H9 (cell line): ENCODE results near the gene UQCC3. TPM values are rescaled to one million over a fixed set of nuclear protein-coding genes. Genes with fewer than 3 reads are reported as not detected.

Source experiments
- DNase-seq: peaks from one replicate; pipeline ENCODE4 v3.0.0-alpha.2; 2017
- H2AFZ ChIP-seq: one replicate; pipeline ENCODE4 v1.6.1; 2013; ENCODE audit warnings: mild to moderate bottlenecking, low read length, control low read depth, moderate library complexity
- H2AK5ac ChIP-seq: 2 replicates; pipeline ENCODE4 v1.6.1; 2013; ENCODE audit warnings: low read length, control low read depth, mixed read lengths; ENCODE audit not compliant: insufficient read length
- H2BK120ac ChIP-seq: one replicate; pipeline ENCODE4 v1.6.1; 2013; ENCODE audit warnings: low read depth, mild to moderate bottlenecking, low read length, control low read depth, inconsistent platforms; ENCODE audit not compliant: poor library complexity, severe bottlenecking
- H2BK12ac ChIP-seq: 2 replicates; pipeline ENCODE4 v1.6.1; 2013; ENCODE audit warnings: low read length, control low read depth, mixed read lengths, low read depth; ENCODE audit not compliant: insufficient read length
- H2BK15ac ChIP-seq: 2 replicates; pipeline ENCODE4 v1.6.1; 2013; ENCODE audit warnings: low read depth, low read length, control low read depth
- H2BK20ac ChIP-seq: one replicate; pipeline ENCODE4 v1.6.1; 2013; ENCODE audit warnings: low read depth, mild to moderate bottlenecking, low read length, control low read depth, inconsistent platforms; ENCODE audit not compliant: poor library complexity, severe bottlenecking
- H2BK5ac ChIP-seq: 2 replicates; pipeline ENCODE4 v1.6.1; 2013; ENCODE audit warnings: low read length, control low read depth, mixed read lengths; ENCODE audit not compliant: insufficient read length
- H3K14ac ChIP-seq: 2 replicates; pipeline ENCODE4 v1.6.1; 2013; ENCODE audit warnings: low read length, control low read depth; ENCODE audit not compliant: insufficient read depth
- H3K18ac ChIP-seq: 2 replicates; pipeline ENCODE4 v1.6.1; 2013; ENCODE audit warnings: low read depth, mild to moderate bottlenecking, mixed read lengths, low read length, control low read depth; ENCODE audit not compliant: insufficient read length
- H3K23ac ChIP-seq: 2 replicates; pipeline ENCODE4 v1.6.1; 2013; ENCODE audit warnings: low read length, control low read depth, mixed read lengths, low read depth; ENCODE audit not compliant: insufficient read length
- H3K23me2 ChIP-seq: 2 replicates; pipeline ENCODE4 v1.6.1; 2013; ENCODE audit warnings: low read depth, mild to moderate bottlenecking, mixed read lengths, low read length, control low read depth; ENCODE audit not compliant: insufficient read length, poor library complexity, severe bottlenecking
- H3K27ac ChIP-seq: 2 replicates; pipeline ENCODE4 v1.5.1; 2013; ENCODE audit warnings: low read length, control low read depth, mixed read lengths, low read depth; ENCODE audit not compliant: insufficient read length
- H3K27me3 ChIP-seq: 2 replicates; pipeline ENCODE4 v1.6.1; 2013; ENCODE audit warnings: low read length, control low read depth, inconsistent platforms; ENCODE audit not compliant: insufficient read depth
- H3K4ac ChIP-seq: 2 replicates; pipeline ENCODE4 v1.6.1; 2013; ENCODE audit warnings: low read depth, mild to moderate bottlenecking, control low read depth, inconsistent platforms, low read length, moderate library complexity
- H3K4me1 ChIP-seq: 2 replicates; pipeline ENCODE4 v1.6.1; 2013; ENCODE audit warnings: low read length, control low read depth, inconsistent platforms; ENCODE audit not compliant: insufficient read depth
- H3K4me2 ChIP-seq: 2 replicates; pipeline ENCODE4 v1.6.1; 2013; ENCODE audit warnings: low read length, control low read depth, mixed read lengths; ENCODE audit not compliant: insufficient read length, insufficient read depth
- H3K56ac ChIP-seq: 2 replicates; pipeline ENCODE4 v1.6.1; 2013; ENCODE audit warnings: low read depth, mild to moderate bottlenecking, mixed read lengths, low read length, control low read depth; ENCODE audit not compliant: insufficient read length
- H3K79me1 ChIP-seq: 2 replicates; pipeline ENCODE4 v1.6.1; 2013; ENCODE audit warnings: low read depth, mild to moderate bottlenecking, moderate library complexity, low read length, control low read depth, inconsistent platforms; ENCODE audit not compliant: insufficient read depth, poor library complexity, severe bottlenecking
- H3K79me2 ChIP-seq: 2 replicates; pipeline ENCODE4 v1.6.1; 2013; ENCODE audit warnings: low read length, control low read depth, inconsistent platforms; ENCODE audit not compliant: insufficient read depth
- H3K9ac ChIP-seq: 2 replicates; pipeline ENCODE4 v1.6.1; 2013; ENCODE audit warnings: low read length, control low read depth, mixed read lengths; ENCODE audit not compliant: insufficient read length; ENCODE audit errors: extremely low read depth
- H3K9me3 ChIP-seq: one replicate; pipeline ENCODE4 v1.6.1; 2013; ENCODE audit warnings: low read depth, low read length, inconsistent platforms; ENCODE audit not compliant: control insufficient read depth
- H3T11ph ChIP-seq: one replicate; pipeline ENCODE4 v1.6.1; 2013; ENCODE audit warnings: mild to moderate bottlenecking, low read length, control low read depth, inconsistent platforms
- H4K20me1 ChIP-seq: one replicate; pipeline ENCODE4 v1.6.1; 2013; ENCODE audit not compliant: control insufficient read depth, insufficient read length, insufficient read depth
- H4K5ac ChIP-seq: 2 replicates; pipeline ENCODE4 v1.6.1; 2013; ENCODE audit warnings: low read depth, mild to moderate bottlenecking, mixed read lengths, low read length, control low read depth; ENCODE audit not compliant: insufficient read length
- H4K8ac ChIP-seq: replicated peaks from 2 replicates; pipeline ENCODE4 v1.6.1; 2013; ENCODE audit warnings: low read length, control low read depth, mixed read lengths, low read depth; ENCODE audit not compliant: insufficient read length
- H4K91ac ChIP-seq: 2 replicates; pipeline ENCODE4 v1.6.1; 2013; ENCODE audit warnings: low read depth, mild to moderate bottlenecking, moderate library complexity, mixed read lengths, low read length, control low read depth; ENCODE audit not compliant: insufficient read length
- H3K27ac Mint-ChIP-seq, 3 experiments: 2 replicates in 2 of 3; 3 replicates in 1 of 3; pipeline ENCODE4 v1.8.0; 2020 to 2021; ENCODE audit warnings: mixed read lengths in 3 of 3, mild to moderate bottlenecking in 1 of 3, moderate library complexity in 1 of 3
- H3K27me3 Mint-ChIP-seq: 2 replicates; pipeline ENCODE4 v1.8.0; 2021; ENCODE audit warnings: low read depth, mild to moderate bottlenecking, moderate library complexity, mixed read lengths
- H3K36me3 Mint-ChIP-seq, 3 experiments: 2 replicates in 2 of 3; 3 replicates in 1 of 3; pipeline ENCODE4 v1.8.0; 2020 to 2021; ENCODE audit warnings: low read depth in 3 of 3, mixed read lengths in 3 of 3; ENCODE audit not compliant: insufficient read depth in 1 of 3
- H3K4me1 Mint-ChIP-seq, 2 experiments: 2 replicates each; pipeline ENCODE4 v1.8.0; 2020; ENCODE audit warnings: mixed read lengths in 2 of 2
- H3K4me3 Mint-ChIP-seq, 2 experiments: 2 replicates in 1 of 2; 3 replicates in 1 of 2; pipeline ENCODE4 v1.8.0; 2020 to 2021; ENCODE audit warnings: mild to moderate bottlenecking in 2 of 2, mixed read lengths in 2 of 2, moderate library complexity in 1 of 2
- H3K9me3 Mint-ChIP-seq, 2 experiments: 2 replicates in 1 of 2; 3 replicates in 1 of 2; pipeline ENCODE4 v1.8.0; 2020; ENCODE audit warnings: mild to moderate bottlenecking in 2 of 2, mixed read lengths in 2 of 2, moderate library complexity in 1 of 2
- CTCF ChIP-seq: fragments of 200-600 bp; sonication (generic); conservative IDR thresholded peaks from 3 replicates; pipeline ENCODE4 v1.8.0; 2021; ENCODE audit warnings: antibody characterized with exemption, mild to moderate bottlenecking
- WGBS: extraction: QIAGEN DNeasy Blood & Tissue Kit; methylation state at CpG from one replicate; pipeline ENCODE4 v1.1.7; 2013; ENCODE audit warnings: missing lambda C conversion rate, low lambda C conversion rate, mixed read lengths; ENCODE audit not compliant: insufficient read length; ENCODE audit errors: extremely low coverage; 5-methylcytosine and 5-hydroxymethylcytosine counted together
- total RNA-seq: library from RNA; stranded (reverse); gene quantifications from 2 replicates; pipeline ENCODE4 v1.2.1, GENCODE V29; 2021

UQCC3 gene
- total RNA-seq, 1 experiment from 2014 or later, result 11.1 TPM

GRCh38 chr11:62665599-62666258 is 5.7 kb upstream of the UQCC3 start:
- no peak for DNase-seq

More at GRCh38 chr11:62665599-62666258, 5.7 kb upstream of the UQCC3 start:
- Histone ChIP-seq H4K8ac (no peak overlapping the region), H2AK5ac (no peak overlapping the region), H3K27me3 (no peaks in the 10 kb centered on the region), H4K5ac (no peak overlapping the region), H2BK120ac (no peak overlapping the region), H3K56ac (no peak overlapping the region), H4K20me1 (no peaks in the 10 kb centered on the region), H4K91ac (no peak overlapping the region), H3K18ac (peak overlapping the region; percentile 38), H3K23me2 (peaks cover 14% of the 10 kb centered on the region), H3K23ac (no peak overlapping the region), H2BK12ac (no peak overlapping the region), H3K9me3 (no peaks in the 10 kb centered on the region), H3K4ac (no peak overlapping the region), H3K9ac (peak overlapping the region; percentile 95), H3K4me2 (peak overlapping the region; percentile 86), H3T11ph (no peak overlapping the region), H3K27ac (no peak overlapping the region), H2BK5ac (no peak overlapping the region), H2BK15ac (no peak overlapping the region), H3K79me1 (no peaks in the 10 kb centered on the region), H2BK20ac (no peak overlapping the region), H2AFZ (no peak overlapping the region), H3K79me2 (peaks cover 3% of the 10 kb centered on the region; the same call in 1 of the 2 replicates), H3K14ac (peak overlapping the region; percentile 49; the same call in 1 of the 2 replicates), H3K4me1 (peaks cover 2% of the 10 kb centered on the region; the same call in 1 of the 2 replicates)
- Mint-ChIP-seq H3K27ac (peak overlapping the region; percentile 96 to 98 (median 97)), H3K36me3 (peaks cover 29 to 54% (median 29%) of the 10 kb centered on the region in 3 experiments), H3K9me3 (no peaks in the 10 kb centered on the region; a peak in 1 of 5 replicates), H3K4me1 (peaks cover 17 to 21% of the 10 kb centered on the region in 2 experiments), H3K4me3 (peak overlapping the region; percentile 94 to 99), H3K27me3 (no peaks in the 10 kb centered on the region; the same call in 1 of the 2 replicates)
- no peak for TF ChIP-seq CTCF
- no CpG with 5 or more reads among the region's 39 CpGs for WGBS
